ENCODE data around the gene SFMBT2.

- no peak for TF ChIP-seq CTCF (IDR thresholded peaks at IDR 0.05; ENCODE audit: low read depth, low read length)
- no peak for TF ChIP-seq EZH2phosphoT487 (IDR thresholded peaks at IDR 0.05; ENCODE audit: low read depth)
These were observed 9.2 kb upstream of the SFMBT2 start for GRCh38 chr10:7419998-7420397.
